GM12801 (cell line): ENCODE data around the gene SLC2A11.

Source experiments
- CTCF ChIP-seq: IDR thresholded peaks from one replicate; pipeline ENCODE4 v1.5.1; 2011; ENCODE audit warnings: control low read depth; ENCODE audit not compliant: insufficient read length; ENCODE audit errors: extremely low read depth

SLC2A11 gene

GRCh38 chr22:23820748-23821211 is 36.9 kb upstream of the SLC2A11 start:
- TF ChIP-seq CTCF: no peak

- TF ChIP-seq CTCF: no peak
Measured at GRCh38 chr22:23822101-23822671, 35.5 kb upstream of the SLC2A11 start.

GRCh38 chr22:23823331-23823791 is 34.3 kb upstream of the SLC2A11 start:
- no peak for TF ChIP-seq CTCF

- TF ChIP-seq CTCF: no peak
Measured at GRCh38 chr22:23824476-23825245, 33.0 kb upstream of the SLC2A11 start.

- TF ChIP-seq CTCF: no peak
Measured at GRCh38 chr22:23825246-23825905, 32.3 kb upstream of the SLC2A11 start.

- no peak for TF ChIP-seq CTCF
Measured at GRCh38 chr22:23826510-23827350, 30.9 kb upstream of the SLC2A11 start.
